Neural crest cell (in vitro differentiated cells): ENCODE results near the gene MMP24. TPM values are rescaled to one million over a fixed set of nuclear protein-coding genes. Genes with fewer than 3 reads are reported as not detected.
"Not testable (repeated sequence)": the region's sequence is repeated elsewhere in the genome, so short reads cannot be mapped to it uniquely, and the experiment has no call there.

Experiments used
- DNase-seq: peaks from one replicate; pipeline ENCODE4 v3.0.0; 2021; ENCODE audit warnings: low read depth, mixed read lengths, low spot score
- H3K27ac Mint-ChIP-seq: one replicate; pipeline ENCODE4 v1.8.0; 2021; ENCODE audit warnings: mild to moderate bottlenecking, mixed read lengths; ENCODE audit not compliant: unreplicated experiment
- H3K27me3 Mint-ChIP-seq: 2 replicates; pipeline ENCODE4 v1.8.0; 2021; ENCODE audit warnings: low read depth, mild to moderate bottlenecking, mixed read lengths
- H3K36me3 Mint-ChIP-seq: 2 replicates; pipeline ENCODE4 v1.8.0; 2021; ENCODE audit warnings: low read depth, mild to moderate bottlenecking, mixed read lengths
- H3K4me1 Mint-ChIP-seq: 2 replicates; pipeline ENCODE4 v1.8.0; 2021; ENCODE audit warnings: mixed read lengths
- H3K4me3 Mint-ChIP-seq: one replicate; pipeline ENCODE4 v1.8.0; 2021; ENCODE audit warnings: mild to moderate bottlenecking, mixed read lengths
- H3K9me3 Mint-ChIP-seq: 2 replicates; pipeline ENCODE4 v1.8.0; 2021; ENCODE audit warnings: mixed read lengths
- long read RNA-seq: library from polyadenylated mRNA; unstranded; transcript quantifications from one replicate; pipeline ENCODE4 v2.0.0, GENCODE V29; 2020
- total RNA-seq: library from RNA; stranded (reverse); gene quantifications from 2 replicates; pipeline ENCODE4 v1.2.1, GENCODE V29; 2021
- TF ChIP-seq, protein P1 (sequence below): fragments of 200-600 bp; sonication (generic); conservative IDR thresholded peaks from 2 replicates; pipeline ENCODE4 v1.5.0; 2021; ENCODE audit warnings: antibody characterized with exemption, mild to moderate bottlenecking

MMP24 gene
- total RNA-seq = 2.8 and 2.9 TPM in 2 replicates
- long read RNA-seq, partial matches to known transcripts = 0 of 1 reads
- long read RNA-seq, other reads (novel, unspliced or antisense) = 1 of 1 reads

GRCh38 chr20:35226126-35226883 lies at the start of gene MMP24:
MMP24 (plus strand) TSS chr20:35226690; CDS start chr20:35226739, 49 bp downstream.
- Mint-ChIP-seq H3K27me3 (peaks cover 71% of the 10 kb centered on the region), H3K4me1 (peaks cover 11% of the 10 kb centered on the region), H3K36me3 (no peaks in the 10 kb centered on the region), H3K27ac (no peak within 1 kb of the TSS), H3K4me3 (peak within 1 kb of the TSS; percentile 81), H3K9me3 (no peaks in the 10 kb centered on the region)
- DNase-seq = no peak
- TF ChIP-seq, protein P1, sequence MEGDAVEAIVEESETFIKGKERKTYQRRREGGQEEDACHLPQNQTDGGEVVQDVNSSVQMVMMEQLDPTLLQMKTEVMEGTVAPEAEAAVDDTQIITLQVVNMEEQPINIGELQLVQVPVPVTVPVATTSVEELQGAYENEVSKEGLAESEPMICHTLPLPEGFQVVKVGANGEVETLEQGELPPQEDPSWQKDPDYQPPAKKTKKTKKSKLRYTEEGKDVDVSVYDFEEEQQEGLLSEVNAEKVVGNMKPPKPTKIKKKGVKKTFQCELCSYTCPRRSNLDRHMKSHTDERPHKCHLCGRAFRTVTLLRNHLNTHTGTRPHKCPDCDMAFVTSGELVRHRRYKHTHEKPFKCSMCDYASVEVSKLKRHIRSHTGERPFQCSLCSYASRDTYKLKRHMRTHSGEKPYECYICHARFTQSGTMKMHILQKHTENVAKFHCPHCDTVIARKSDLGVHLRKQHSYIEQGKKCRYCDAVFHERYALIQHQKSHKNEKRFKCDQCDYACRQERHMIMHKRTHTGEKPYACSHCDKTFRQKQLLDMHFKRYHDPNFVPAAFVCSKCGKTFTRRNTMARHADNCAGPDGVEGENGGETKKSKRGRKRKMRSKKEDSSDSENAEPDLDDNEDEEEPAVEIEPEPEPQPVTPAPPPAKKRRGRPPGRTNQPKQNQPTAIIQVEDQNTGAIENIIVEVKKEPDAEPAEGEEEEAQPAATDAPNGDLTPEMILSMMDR = no peak

DNA sequence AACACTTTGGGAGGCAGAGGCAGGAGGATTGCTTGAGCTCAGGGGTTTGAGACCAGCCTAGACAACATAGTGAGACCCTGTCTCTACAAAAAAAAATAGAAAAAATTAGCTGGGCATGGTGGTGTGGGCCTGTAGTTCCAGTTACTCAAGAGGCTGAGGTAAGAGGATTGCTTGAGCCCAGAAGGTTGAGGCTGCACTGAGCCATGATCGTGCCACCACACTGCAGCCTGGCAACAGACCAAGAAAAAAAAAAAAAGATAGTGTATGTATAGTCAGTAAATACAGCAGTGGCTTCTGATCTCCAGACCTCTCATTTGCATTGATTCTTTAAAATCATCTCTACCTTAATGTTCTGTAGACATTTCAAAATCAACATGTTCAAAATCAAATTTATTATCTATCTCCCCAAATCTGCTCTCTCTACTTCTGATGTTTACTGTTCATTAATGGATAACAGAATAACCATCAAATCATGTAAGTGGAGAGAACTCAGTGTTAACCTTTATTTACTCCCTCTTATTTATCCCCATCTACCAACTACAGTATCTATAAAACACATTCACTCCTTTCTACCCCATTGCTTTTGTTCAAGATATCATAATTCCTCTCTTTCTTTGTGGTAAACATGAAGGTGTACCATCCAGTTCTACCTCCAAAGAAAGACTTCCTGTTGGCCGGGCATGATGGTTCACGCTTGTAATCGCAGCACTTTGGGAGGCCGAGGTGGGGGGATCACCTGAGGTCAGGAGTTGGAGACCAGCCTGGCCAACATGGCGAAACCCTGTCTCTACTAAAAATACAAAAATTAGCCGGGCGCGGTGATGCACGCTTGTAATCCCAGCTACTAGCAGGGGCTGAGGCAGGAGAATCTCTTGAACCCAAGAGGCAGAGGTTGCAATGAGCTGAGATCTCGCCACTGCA lies 46.9 kb upstream of the MMP24 start:
- DNase-seq = no peak
- Mint-ChIP-seq H3K27ac (no peak overlapping the region), H3K4me3 (no peak overlapping the region), H3K27me3 (peaks cover 30% of the 10 kb centered on the region), H3K9me3 (peaks cover 2% of the 10 kb centered on the region), H3K36me3 (no peaks in the 10 kb centered on the region), H3K4me1 (no peaks in the 10 kb centered on the region)
- TF ChIP-seq, protein P1 = no peak

DNA sequence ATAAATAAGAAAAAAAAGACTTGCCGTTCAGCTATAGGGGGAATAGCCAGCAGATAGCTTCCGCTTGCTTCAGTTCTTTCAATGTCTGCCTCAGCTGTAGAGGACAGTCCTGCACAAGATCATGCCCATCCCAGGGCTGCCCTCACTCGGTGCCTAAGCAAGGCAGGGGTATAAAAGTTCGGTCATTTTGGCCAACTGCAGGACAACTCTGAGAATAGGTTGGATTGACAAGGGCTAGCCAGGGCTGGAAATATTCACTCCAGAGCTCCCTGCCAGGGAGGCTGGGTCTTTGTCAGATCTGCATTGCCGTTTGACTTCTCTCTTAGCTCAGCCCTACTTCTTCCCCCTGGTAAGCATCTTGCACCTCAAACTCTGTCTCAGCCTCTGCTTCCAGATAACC lies 46.2 kb upstream of the MMP24 start:
- Mint-ChIP-seq H3K9me3 (peaks cover 2% of the 10 kb centered on the region), H3K27ac (no peak overlapping the region), H3K4me3 (no peak overlapping the region), H3K4me1 (no peaks in the 10 kb centered on the region), H3K36me3 (no peaks in the 10 kb centered on the region), H3K27me3 (peaks cover 37% of the 10 kb centered on the region)
- no peak for DNase-seq
- TF ChIP-seq, protein P1 = no peak

DNA sequence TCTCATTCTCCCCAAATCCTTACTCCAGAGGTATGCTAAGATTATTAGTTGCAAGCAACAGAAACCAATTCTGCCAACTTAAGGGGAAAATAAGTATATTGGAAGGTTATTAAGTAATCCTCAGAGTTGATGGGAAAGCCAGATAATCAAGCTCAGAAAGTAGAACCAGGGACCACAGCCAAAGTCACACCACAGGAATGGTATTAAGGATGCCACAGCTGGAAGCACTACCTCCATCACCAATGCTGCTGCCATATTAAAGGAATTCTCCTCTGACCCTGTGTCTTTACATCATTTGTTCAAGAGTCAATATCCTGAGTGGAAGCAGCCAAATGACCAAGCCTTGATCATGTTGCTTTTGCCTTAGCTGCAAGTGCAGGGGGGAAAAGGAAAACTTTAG lies 44.8 kb upstream of the MMP24 start:
- Mint-ChIP-seq H3K36me3 (no peaks in the 10 kb centered on the region), H3K27me3 (peaks cover 41% of the 10 kb centered on the region), H3K27ac (no peak overlapping the region), H3K9me3 (peaks cover 5% of the 10 kb centered on the region), H3K4me3 (no peak overlapping the region), H3K4me1 (no peaks in the 10 kb centered on the region)
- no peak for DNase-seq
- TF ChIP-seq, protein P1 = no peak

- H3K36me3 Mint-ChIP-seq, DNase-seq, H3K4me3 Mint-ChIP-seq, H3K9me3 Mint-ChIP-seq, H3K27ac Mint-ChIP-seq, H3K4me1 Mint-ChIP-seq: not testable (repeated sequence)
- H3K27me3 Mint-ChIP-seq = peaks cover 55% of the 10 kb centered on the region
Observed at GRCh38 chr20:35186691-35187289, 39.7 kb upstream of the MMP24 start.
